Kasumi-1 (cell line): ENCODE measurements around the gene DACH1.

Source experiments
- DNase-seq, 2 experiments: peaks; one replicate each; lab custom pipeline; 2025; lab: John Stamatoyannopoulos, UW

Gene DACH1

GRCh38 chr13:71774863-71775262 lies 92.1 kb downstream of the DACH1 start:
- DNase-seq = no peak

- no peak for DNase-seq
Measured at GRCh38 chr13:71773531-71773930, 93.5 kb downstream of the DACH1 start.

- DNase-seq = no peak
Measured at GRCh38 chr13:71772361-71772760, 94.6 kb downstream of the DACH1 start.

- DNase-seq = no peak
Measured at GRCh38 chr13:71771144-71771543, 95.9 kb downstream of the DACH1 start.

GRCh38 chr13:71770710-71771109 lies 96.3 kb downstream of the DACH1 start:
- no peak for DNase-seq

GRCh38 chr13:71768881-71769280 lies 98.1 kb downstream of the DACH1 start:
- DNase-seq = no peak

- no peak for DNase-seq
Measured at GRCh38 chr13:71759651-71760511, 107.1 kb downstream of the DACH1 start.

- no peak for DNase-seq
Measured at GRCh38 chr13:71758828-71759227, 108.2 kb downstream of the DACH1 start.

- no peak for DNase-seq
Measured at GRCh38 chr13:71754407-71754974, 112.5 kb downstream of the DACH1 start.

- DNase-seq = no peak
Measured at GRCh38 chr13:71752775-71753513, 114.1 kb downstream of the DACH1 start.

GRCh38 chr13:71751073-71751472 lies 115.9 kb downstream of the DACH1 start:
- no peak for DNase-seq

- no peak for DNase-seq
Measured at GRCh38 chr13:71730267-71730666, 136.7 kb downstream of the DACH1 start.

GRCh38 chr13:71729441-71729840 lies 137.6 kb downstream of the DACH1 start:
- no peak for DNase-seq

- no peak for DNase-seq
Measured at GRCh38 chr13:71727662-71728061, 139.3 kb downstream of the DACH1 start.

- DNase-seq = no peak
Measured at GRCh38 chr13:71727042-71727441, 140.0 kb downstream of the DACH1 start.

- DNase-seq = no peak
Measured at GRCh38 chr13:71722206-71722605, 144.8 kb downstream of the DACH1 start.

GRCh38 chr13:71721104-71721503 lies 145.9 kb downstream of the DACH1 start:
- DNase-seq = no peak

GRCh38 chr13:71718931-71719330 lies 148.1 kb downstream of the DACH1 start:
- no peak for DNase-seq

- DNase-seq = no peak
Measured at GRCh38 chr13:71714802-71715375, 152.1 kb downstream of the DACH1 start.

GRCh38 chr13:71712988-71713653 lies 153.9 kb downstream of the DACH1 start:
- DNase-seq = no peak

- no peak for DNase-seq
Measured at GRCh38 chr13:71704656-71705055, 162.3 kb downstream of the DACH1 start.

GRCh38 chr13:71703138-71703537 lies 163.9 kb downstream of the DACH1 start:
- DNase-seq = no peak
